Right ventricle myocardium inferior (tissue), 1 donor: ENCODE data around the gene PLXNA2. TPM values are rescaled to one million over a fixed set of nuclear protein-coding genes. Genes with fewer than 3 reads are reported as not detected.

Experiments used
- ATAC-seq: fragments of 200-7000 bp; cut with Tn5 transposase; one replicate; pipeline ENCODE4 v1.9.1; 2020; ENCODE audit warnings: mild to moderate bottlenecking, moderate library complexity
- DNase-seq: peaks from one replicate; pipeline ENCODE4 v3.0.0; 2021; ENCODE audit errors: missing footprints
- intact Hi-C: fragments of 100-400 bp; cut with DNase I; formaldehyde crosslinking; loops from one replicate; pipeline ENCODE4 v1.11.0; 2022
- total RNA-seq: library from RNA; stranded (reverse); fragmentation: NEBNext Ultra II Directional; extraction: Animal tissue kit (Norgen Biotek cat#: 25700); gene quantifications from one replicate; pipeline ENCODE4 v1.2.1, GENCODE V29; 2021
- donor health status: DM: no; HTN: yes; CAD: no; lungs with severe emphysema.

The PLXNA2 gene
- total RNA-seq, 1 donor from 2014 or later: 15.3 TPM

- DNase-seq (no peak), ATAC-seq (no peak)
- intact Hi-C loops: loop anchor here (5.0 kb wide), 1 partner anchor 210 kb away; no protein-coding TSS in a partner anchor
Measured at GRCh38 chr1:208036918-208037766, 207.0 kb downstream of the PLXNA2 start.

GRCh38 chr1:208036106-208036808, 207.9 kb downstream of the PLXNA2 start:
- ATAC-seq (no peak), DNase-seq (no peak)
- intact Hi-C loops: loop anchor here (5.0 kb wide), 1 partner anchor 211 kb away; no protein-coding TSS in a partner anchor

GRCh38 chr1:208034135-208034534, 210.0 kb downstream of the PLXNA2 start:
- DNase-seq (no peak), ATAC-seq (no peak)
- intact Hi-C loops: no loop called here

- intact Hi-C loops: no loop called here
- DNase-seq: no peak
- no peak for ATAC-seq
Measured at GRCh38 chr1:208033236-208033635, 210.9 kb downstream of the PLXNA2 start.

GRCh38 chr1:208031932-208032320, 212.3 kb downstream of the PLXNA2 start:
- intact Hi-C loops: no loop called here
- DNase-seq (no peak), ATAC-seq (no peak)

GRCh38 chr1:208031316-208031931, 212.8 kb downstream of the PLXNA2 start:
- DNase-seq (no peak), ATAC-seq (no peak)
- intact Hi-C loops: no loop called here

- intact Hi-C loops: no loop called here
- ATAC-seq (peak; percentile 72), DNase-seq (peak; percentile 85)
Measured at GRCh38 chr1:208030288-208031091, 213.7 kb downstream of the PLXNA2 start.

GRCh38 chr1:208029381-208030287, 214.6 kb downstream of the PLXNA2 start:
- ATAC-seq (peak; percentile 72), DNase-seq (no peak)
- intact Hi-C loops: no loop called here

GRCh38 chr1:208028526-208028925, 215.7 kb downstream of the PLXNA2 start:
- intact Hi-C loops: no loop called here
- no peak for ATAC-seq

GRCh38 chr1:208027861-208028260, 216.3 kb downstream of the PLXNA2 start:
- intact Hi-C loops: no loop called here
- ATAC-seq: no peak
- no peak for DNase-seq

More at GRCh38 chr1:208028526-208028925, 215.7 kb downstream of the PLXNA2 start:
- no peak for DNase-seq

GRCh38 chr1:208026880-208027438, 217.2 kb downstream of the PLXNA2 start:
- peak; percentile 27 for ATAC-seq
- intact Hi-C loops: no loop called here
- no peak for DNase-seq

- DNase-seq (no peak), ATAC-seq (no peak)
- intact Hi-C loops: no loop called here
Measured at GRCh38 chr1:208025031-208025430, 219.2 kb downstream of the PLXNA2 start.

- ATAC-seq (no peak), DNase-seq (no peak)
- intact Hi-C loops: loop anchor here (5.0 kb wide), 1 partner anchor 68 kb away; no protein-coding TSS in a partner anchor
Measured at GRCh38 chr1:208024406-208024805, 219.8 kb downstream of the PLXNA2 start.

- DNase-seq (no peak), ATAC-seq (no peak)
- intact Hi-C loops: no loop called here
Measured at GRCh38 chr1:208019257-208019656, 224.9 kb downstream of the PLXNA2 start.

- intact Hi-C loops: no loop called here
- ATAC-seq (peak; percentile 15), DNase-seq (no peak)
Measured at GRCh38 chr1:208015255-208015654, 228.9 kb downstream of the PLXNA2 start.

- DNase-seq: no peak
- no peak for ATAC-seq
- intact Hi-C loops: no loop called here
Measured at GRCh38 chr1:208013210-208013609, 231.0 kb downstream of the PLXNA2 start.

GRCh38 chr1:208012721-208013120, 231.5 kb downstream of the PLXNA2 start:
- ATAC-seq: no peak
- intact Hi-C loops: no loop called here
- no peak for DNase-seq
